D721Med (cell line): ENCODE results near the gene PCDHB7.
"Not testable (repeated sequence)": the region's sequence is repeated elsewhere in the genome, so short reads cannot be mapped to it uniquely, and the experiment has no call there.

Experiments used
- DNase-seq: peaks from one replicate; pipeline ENCODE4 v3.0.0; 2011; ENCODE audit warnings: low spot score; ENCODE audit not compliant: insufficient read length
- FAIRE-seq: peaks from 2 replicates; lab custom pipeline; 2011; peaks lifted over from hg19 to GRCh38; lab: Jason Lieb, UNC
- TF ChIP-seq, protein P1 (sequence below): IDR thresholded peaks from 2 replicates; pipeline ENCODE4 v1.5.1; 2012; ENCODE audit warnings: mild to moderate bottlenecking, control low read depth; ENCODE audit not compliant: insufficient read depth; ENCODE audit errors: missing control alignments

The PCDHB7 gene

GRCh38 chr5:141199359-141200235 is 27.2 kb downstream of the PCDHB7 start, which contains the start of gene PCDHB11:
Gene PCDHB11 (plus strand): TSS chr5:141199627. CDS start chr5:141199775, 148 bp downstream.
- TF ChIP-seq, protein P1, sequence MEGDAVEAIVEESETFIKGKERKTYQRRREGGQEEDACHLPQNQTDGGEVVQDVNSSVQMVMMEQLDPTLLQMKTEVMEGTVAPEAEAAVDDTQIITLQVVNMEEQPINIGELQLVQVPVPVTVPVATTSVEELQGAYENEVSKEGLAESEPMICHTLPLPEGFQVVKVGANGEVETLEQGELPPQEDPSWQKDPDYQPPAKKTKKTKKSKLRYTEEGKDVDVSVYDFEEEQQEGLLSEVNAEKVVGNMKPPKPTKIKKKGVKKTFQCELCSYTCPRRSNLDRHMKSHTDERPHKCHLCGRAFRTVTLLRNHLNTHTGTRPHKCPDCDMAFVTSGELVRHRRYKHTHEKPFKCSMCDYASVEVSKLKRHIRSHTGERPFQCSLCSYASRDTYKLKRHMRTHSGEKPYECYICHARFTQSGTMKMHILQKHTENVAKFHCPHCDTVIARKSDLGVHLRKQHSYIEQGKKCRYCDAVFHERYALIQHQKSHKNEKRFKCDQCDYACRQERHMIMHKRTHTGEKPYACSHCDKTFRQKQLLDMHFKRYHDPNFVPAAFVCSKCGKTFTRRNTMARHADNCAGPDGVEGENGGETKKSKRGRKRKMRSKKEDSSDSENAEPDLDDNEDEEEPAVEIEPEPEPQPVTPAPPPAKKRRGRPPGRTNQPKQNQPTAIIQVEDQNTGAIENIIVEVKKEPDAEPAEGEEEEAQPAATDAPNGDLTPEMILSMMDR: peak; percentile 21
- peak; percentile 95 for FAIRE-seq
- no peak for DNase-seq

GRCh38 chr5:141201126-141201525 is 28.7 kb downstream of the PCDHB7 start:
- not testable (repeated sequence) for FAIRE-seq, DNase-seq

GRCh38 chr5:141201646-141202045 is 29.2 kb downstream of the PCDHB7 start:
- not testable (repeated sequence) for DNase-seq, FAIRE-seq

DNA sequence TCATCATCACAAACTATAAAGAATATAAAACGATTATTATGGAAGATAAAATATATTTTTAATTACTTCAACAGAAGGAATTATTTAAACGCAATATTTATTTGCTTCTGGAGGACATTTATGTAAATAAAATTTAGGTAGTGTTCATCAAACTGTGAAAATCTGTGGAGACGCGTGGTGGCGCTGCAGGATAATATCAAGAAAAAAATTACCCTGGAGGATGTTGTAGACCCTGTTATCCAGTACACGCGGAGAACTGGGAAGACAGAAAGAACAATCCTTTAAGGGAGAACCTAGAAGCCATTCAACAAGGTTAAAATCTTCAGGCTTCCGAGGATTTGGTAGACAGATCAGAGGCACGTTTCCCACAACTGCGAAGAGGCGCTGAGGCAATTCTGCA is 36.0 kb downstream of the PCDHB7 start, which contains the start of gene PCDHB12:
Gene PCDHB12 (plus strand): TSS at position 242 of the 400 bp plus-strand sequence. CDS start 189 bp downstream, outside the sequence.
- TF ChIP-seq, protein P1: no peak
- no peak for DNase-seq
- FAIRE-seq: no peak

- FAIRE-seq, DNase-seq: not testable (repeated sequence)
Observed at GRCh38 chr5:141210281-141210680, 37.8 kb downstream of the PCDHB7 start.

- FAIRE-seq: not testable (repeated sequence)
Observed at GRCh38 chr5:141210849-141211248, 38.4 kb downstream of the PCDHB7 start.

GRCh38 chr5:141213656-141214339 is 41.4 kb downstream of the PCDHB7 start, which contains the start of gene PCDHB13:
Gene PCDHB13 (plus strand): TSS chr5:141213919. CDS start chr5:141214124, 205 bp downstream.
- peak; percentile 93 for FAIRE-seq
- not testable (repeated sequence) for DNase-seq

More at GRCh38 chr5:141210849-141211248, 38.4 kb downstream of the PCDHB7 start:
- DNase-seq: not testable (repeated sequence)

GRCh38 chr5:141214583-141214982 is 42.1 kb downstream of the PCDHB7 start:
- not testable (repeated sequence) for DNase-seq, FAIRE-seq

- not testable (repeated sequence) for FAIRE-seq
Observed at GRCh38 chr5:141215504-141215903, 43.1 kb downstream of the PCDHB7 start.

DNA sequence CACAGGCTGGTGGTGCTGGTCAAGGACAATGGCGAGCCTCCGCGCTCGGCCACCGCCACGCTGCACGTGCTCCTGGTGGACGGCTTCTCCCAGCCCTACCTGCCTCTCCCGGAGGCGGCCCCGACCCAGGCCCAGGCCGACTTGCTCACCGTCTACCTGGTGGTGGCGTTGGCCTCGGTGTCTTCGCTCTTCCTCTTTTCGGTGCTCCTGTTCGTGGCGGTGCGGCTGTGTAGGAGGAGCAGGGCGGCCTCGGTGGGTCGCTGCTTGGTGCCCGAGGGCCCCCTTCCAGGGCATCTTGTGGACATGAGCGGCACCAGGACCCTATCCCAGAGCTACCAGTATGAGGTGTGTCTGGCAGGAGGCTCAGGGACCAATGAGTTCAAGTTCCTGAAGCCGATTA is 43.6 kb downstream of the PCDHB7 start:
- DNase-seq: not testable (repeated sequence)

More at GRCh38 chr5:141215504-141215903, 43.1 kb downstream of the PCDHB7 start:
- DNase-seq: not testable (repeated sequence)

GRCh38 chr5:141223112-141223783 is 50.8 kb downstream of the PCDHB7 start, which contains the start of gene PCDHB14:
Gene PCDHB14 (plus strand): TSS chr5:141223343. CDS start chr5:141223506, 163 bp downstream.
- FAIRE-seq: no peak
- TF ChIP-seq, protein P1: peak; percentile 49
- no peak for DNase-seq

More for the DNA sequence above, 43.6 kb downstream of the PCDHB7 start:
- not testable (repeated sequence) for FAIRE-seq

DNA sequence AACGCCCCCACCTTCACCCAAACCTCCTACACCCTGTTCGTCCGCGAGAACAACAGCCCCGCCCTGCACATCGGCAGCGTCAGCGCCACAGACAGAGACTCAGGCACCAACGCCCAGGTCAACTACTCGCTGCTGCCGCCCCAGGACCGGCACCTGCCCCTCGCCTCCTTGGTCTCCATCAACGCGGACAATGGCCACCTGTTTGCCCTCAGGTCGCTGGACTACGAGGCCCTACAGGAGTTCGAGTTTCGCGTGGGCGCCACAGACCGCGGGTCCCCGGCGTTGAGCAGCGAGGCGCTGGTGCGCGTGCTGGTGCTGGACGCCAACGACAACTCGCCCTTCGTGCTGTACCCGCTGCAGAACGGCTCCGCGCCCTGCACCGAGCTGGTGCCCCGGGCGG is 52.4 kb downstream of the PCDHB7 start:
- DNase-seq, FAIRE-seq: not testable (repeated sequence)

DNA sequence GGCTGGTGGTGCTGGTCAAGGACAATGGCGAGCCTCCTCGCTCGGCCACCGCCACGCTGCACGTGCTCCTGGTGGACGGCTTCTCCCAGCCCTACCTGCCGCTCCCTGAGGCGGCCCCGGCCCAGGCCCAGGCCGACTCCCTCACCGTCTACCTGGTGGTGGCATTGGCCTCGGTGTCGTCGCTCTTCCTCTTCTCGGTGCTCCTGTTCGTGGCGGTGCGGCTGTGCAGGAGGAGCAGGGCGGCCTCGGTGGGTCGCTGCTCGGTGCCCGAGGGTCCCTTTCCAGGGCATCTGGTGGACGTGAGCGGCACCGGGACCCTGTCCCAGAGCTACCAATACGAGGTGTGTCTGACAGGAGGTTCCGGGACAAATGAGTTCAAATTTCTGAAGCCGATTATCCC is 53.0 kb downstream of the PCDHB7 start:
- DNase-seq, FAIRE-seq: not testable (repeated sequence)
